ENCODE measurements around the gene ZDHHC1.

The ZDHHC1 gene

DNA sequence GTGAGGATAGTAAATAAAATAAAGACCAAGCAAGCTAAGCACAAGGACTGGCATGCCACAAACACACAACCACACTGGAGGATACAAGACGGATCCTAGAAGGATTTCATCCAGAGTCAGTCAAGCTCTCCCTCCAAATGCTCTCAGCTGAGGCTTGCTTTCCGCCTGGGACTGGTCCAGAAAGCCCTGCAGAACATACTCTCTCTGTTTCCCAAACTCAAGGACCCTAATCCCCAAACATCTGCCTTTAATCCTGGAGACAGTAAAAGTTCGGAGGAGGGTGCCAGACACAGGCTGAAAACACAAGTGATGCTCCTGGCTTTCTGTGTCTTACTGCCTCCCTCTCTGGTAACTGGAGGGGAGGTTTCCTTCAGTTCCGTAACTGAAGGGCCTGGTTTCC lies 9.3 kb upstream of the ZDHHC1 start:
- H3F3A ChIP-seq (ENCODE audit: low read depth): no peaks in the 10 kb centered on the region
- H3K27me3 ChIP-seq (ENCODE audit: insufficient read depth, low read length, poor library complexity, severe bottlenecking): no peaks in the 10 kb centered on the region
- TF ChIP-seq CTCF (conservative IDR thresholded peaks at IDR 0.05; ENCODE audit: low read length): no peak
- no peak for TF ChIP-seq EZH2phosphoT487 (IDR thresholded peaks at IDR 0.05; ENCODE audit: borderline replicate concordance)
- no peaks in the 10 kb centered on the region for H3K79me2 ChIP-seq (ENCODE audit: insufficient read depth, low read length)
- no peak overlapping the region for H3K4me2 ChIP-seq (ENCODE audit: low read depth, low read length, poor library complexity, severe bottlenecking)
- no peak overlapping the region for H2AFZ ChIP-seq (ENCODE audit: low read length)
- no peak overlapping the region for H3K4me3 ChIP-seq (ENCODE audit: low read length, poor library complexity, severe bottlenecking)
- H3K9me2 ChIP-seq (replicated peaks; ENCODE audit: low read depth, low read length): no peaks in the 10 kb centered on the region
- no peaks in the 10 kb centered on the region for H4K20me1 ChIP-seq (ENCODE audit: insufficient read depth, low read length, poor library complexity, severe bottlenecking)
- H3K36me3 ChIP-seq (ENCODE audit: insufficient read depth, low read length): no peaks in the 10 kb centered on the region
- no peak overlapping the region for H3K9ac ChIP-seq (ENCODE audit: low read depth, low read length, poor library complexity, severe bottlenecking)
- no peaks in the 10 kb centered on the region for H3K9me3 ChIP-seq (ENCODE audit: insufficient read depth, low read depth, low read length)
- H3K4me1 ChIP-seq (ENCODE audit: insufficient read depth, low read length, poor library complexity, severe bottlenecking): no peaks in the 10 kb centered on the region

DNA sequence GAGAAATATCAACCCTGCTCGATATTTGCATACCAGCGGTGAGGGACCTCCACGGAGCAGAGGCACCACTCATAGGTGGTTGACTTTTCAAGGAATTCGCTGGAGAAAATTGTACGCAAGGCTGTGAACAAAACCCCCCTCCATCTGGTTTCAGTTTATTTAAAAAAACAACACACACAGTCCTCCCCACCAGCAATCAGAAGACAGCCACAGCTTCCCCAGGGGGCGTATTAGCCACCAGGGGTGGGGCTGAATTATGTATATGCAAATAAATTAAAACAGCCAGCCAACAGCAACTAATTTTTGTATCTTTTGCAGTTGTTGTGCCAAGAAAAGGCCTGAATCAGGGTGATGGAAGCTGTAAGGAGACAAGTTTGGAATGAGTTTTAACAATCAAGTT lies 8.8 kb upstream of the ZDHHC1 start:
- no peaks in the 10 kb centered on the region for H3K79me2 ChIP-seq (ENCODE audit: insufficient read depth, low read length)
- no peaks in the 10 kb centered on the region for H3K9me3 ChIP-seq (ENCODE audit: insufficient read depth, low read depth, low read length)
- TF ChIP-seq CTCF (conservative IDR thresholded peaks at IDR 0.05; ENCODE audit: low read length) (no peak), EZH2phosphoT487 (IDR thresholded peaks at IDR 0.05; ENCODE audit: borderline replicate concordance) (no peak)
- no peak overlapping the region for H2AFZ ChIP-seq (ENCODE audit: low read length)
- no peaks in the 10 kb centered on the region for H3F3A ChIP-seq (ENCODE audit: low read depth)
- no peaks in the 10 kb centered on the region for H3K27me3 ChIP-seq (ENCODE audit: insufficient read depth, low read length, poor library complexity, severe bottlenecking)
- no peaks in the 10 kb centered on the region for H3K4me1 ChIP-seq (ENCODE audit: insufficient read depth, low read length, poor library complexity, severe bottlenecking)
- H3K4me3 ChIP-seq (ENCODE audit: low read length, poor library complexity, severe bottlenecking): no peak overlapping the region
- no peaks in the 10 kb centered on the region for H3K36me3 ChIP-seq (ENCODE audit: insufficient read depth, low read length)
- H3K9me2 ChIP-seq (replicated peaks; ENCODE audit: low read depth, low read length): no peaks in the 10 kb centered on the region
- no peak overlapping the region for H3K4me2 ChIP-seq (ENCODE audit: low read depth, low read length, poor library complexity, severe bottlenecking)
- H4K20me1 ChIP-seq (ENCODE audit: insufficient read depth, low read length, poor library complexity, severe bottlenecking): no peaks in the 10 kb centered on the region
- H3K9ac ChIP-seq (ENCODE audit: low read depth, low read length, poor library complexity, severe bottlenecking): no peak overlapping the region

GRCh38 chr16:67424261-67424615 lies 8.0 kb upstream of the ZDHHC1 start:
- Histone ChIP-seq H3K9me3 (ENCODE audit: insufficient read depth, low read depth, low read length) (no peaks in the 10 kb centered on the region), H2AFZ (ENCODE audit: low read length) (no peak overlapping the region), H3F3A (ENCODE audit: low read depth) (no peaks in the 10 kb centered on the region), H3K4me2 (ENCODE audit: low read depth, low read length, poor library complexity, severe bottlenecking) (no peak overlapping the region), H3K27me3 (ENCODE audit: insufficient read depth, low read length, poor library complexity, severe bottlenecking) (no peaks in the 10 kb centered on the region), H4K20me1 (ENCODE audit: insufficient read depth, low read length, poor library complexity, severe bottlenecking) (no peaks in the 10 kb centered on the region), H3K4me3 (ENCODE audit: low read length, poor library complexity, severe bottlenecking) (no peak overlapping the region), H3K79me2 (ENCODE audit: insufficient read depth, low read length) (no peaks in the 10 kb centered on the region), H3K9me2 (replicated peaks; ENCODE audit: low read depth, low read length) (no peaks in the 10 kb centered on the region), H3K4me1 (ENCODE audit: insufficient read depth, low read length, poor library complexity, severe bottlenecking) (no peaks in the 10 kb centered on the region), H3K36me3 (ENCODE audit: insufficient read depth, low read length) (no peaks in the 10 kb centered on the region), H3K9ac (ENCODE audit: low read depth, low read length, poor library complexity, severe bottlenecking) (no peak overlapping the region)
- TF ChIP-seq CTCF (conservative IDR thresholded peaks at IDR 0.05; ENCODE audit: low read length) (no peak), EZH2phosphoT487 (IDR thresholded peaks at IDR 0.05; ENCODE audit: borderline replicate concordance) (no peak)

Measured in Loucy (cell line).